Measurements from ENCODE around the gene EML6. TPM values are rescaled to one million over a fixed set of nuclear protein-coding genes. Genes with fewer than 3 reads are reported as not detected.
"Not testable (repeated sequence)": the region's sequence is repeated elsewhere in the genome, so short reads cannot be mapped to it uniquely, and the experiment has no call there.

Gene EML6
- total RNA-seq, 3 donors from 2014 or later (not counting 1 experiment from before 2014, with no cell fraction given) = 1.7 to 3.2 (median 2.4) TPM

DNA sequence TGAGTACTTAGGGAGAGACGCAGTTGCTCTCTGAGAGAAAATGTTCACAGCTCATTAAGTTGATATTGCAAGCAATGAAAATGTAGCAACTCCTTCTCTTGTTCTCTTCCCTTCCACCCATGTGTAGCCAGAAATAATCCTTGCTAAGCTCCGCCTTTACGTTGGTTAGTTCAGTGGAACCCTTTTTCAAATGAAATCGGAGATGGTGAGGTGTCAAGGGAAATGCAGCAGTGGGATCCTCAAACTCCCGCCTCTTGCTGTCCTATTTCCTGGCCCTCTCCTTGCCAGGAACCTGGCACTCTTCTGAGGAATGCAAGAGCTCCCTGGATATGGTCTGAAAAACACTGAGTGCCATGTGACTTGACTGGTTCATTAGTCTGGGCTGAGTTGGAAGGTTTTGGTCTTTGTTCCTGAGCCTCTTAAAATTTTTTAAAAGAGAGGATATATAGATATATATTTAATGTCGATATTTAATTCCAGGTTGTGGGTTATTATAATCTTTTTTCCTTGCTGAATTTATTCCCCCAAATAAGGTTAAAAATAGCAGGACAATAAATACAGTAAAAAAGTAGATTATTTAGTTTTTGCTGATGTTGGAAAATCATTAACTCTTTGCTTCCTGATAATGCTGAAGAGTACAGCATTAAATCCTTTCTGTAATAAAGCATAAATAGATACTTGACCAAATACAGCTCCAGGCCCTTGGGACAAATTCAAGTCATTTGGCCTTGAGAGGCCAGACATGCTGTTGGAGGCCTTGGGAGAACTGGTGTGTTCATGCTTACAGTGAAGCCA lies 116.2 kb downstream of the EML6 start:
- Histone ChIP-seq H3K9me3 (ENCODE audit: control insufficient read depth, insufficient read depth, low read length) (no peaks in the 10 kb centered on the region), H3K4me3 (ENCODE audit: low read length) (no peak overlapping the region), H3K27me3 (ENCODE audit: control insufficient read depth, insufficient read depth, low read length) (no peaks in the 10 kb centered on the region), H3K4me1 (ENCODE audit: control insufficient read depth, insufficient read depth, low read length) (no peaks in the 10 kb centered on the region), H3K36me3 (ENCODE audit: control insufficient read depth, insufficient read depth, low read length) (no peaks in the 10 kb centered on the region), H3K27ac (ENCODE audit: low read length) (no peak overlapping the region)
- Mint-ChIP-seq H3K27me3 (ENCODE audit: low read depth in 2 of 2) (peaks cover 0 to 3% of the 10 kb centered on the region in 2 donors), H3K27ac (no peak overlapping the region), H3K4me1 (no peaks in the 10 kb centered on the region), H3K4me3 (no peak overlapping the region), H3K9me3 (no peaks in the 10 kb centered on the region), H3K36me3 (no peaks in the 10 kb centered on the region)
- no peak for ATAC-seq
- intact Hi-C loops (cut with micrococcal nuclease) = loop anchor here (10.0 kb wide), 1 partner anchor 175 kb away; no protein-coding TSS in a partner anchor
- 81% methylated on average over 5 of the region's 6 CpGs for WGBS (ENCODE audit: insufficient coverage)
- no peak for DNase-seq
- TF ChIP-seq, protein P1, sequence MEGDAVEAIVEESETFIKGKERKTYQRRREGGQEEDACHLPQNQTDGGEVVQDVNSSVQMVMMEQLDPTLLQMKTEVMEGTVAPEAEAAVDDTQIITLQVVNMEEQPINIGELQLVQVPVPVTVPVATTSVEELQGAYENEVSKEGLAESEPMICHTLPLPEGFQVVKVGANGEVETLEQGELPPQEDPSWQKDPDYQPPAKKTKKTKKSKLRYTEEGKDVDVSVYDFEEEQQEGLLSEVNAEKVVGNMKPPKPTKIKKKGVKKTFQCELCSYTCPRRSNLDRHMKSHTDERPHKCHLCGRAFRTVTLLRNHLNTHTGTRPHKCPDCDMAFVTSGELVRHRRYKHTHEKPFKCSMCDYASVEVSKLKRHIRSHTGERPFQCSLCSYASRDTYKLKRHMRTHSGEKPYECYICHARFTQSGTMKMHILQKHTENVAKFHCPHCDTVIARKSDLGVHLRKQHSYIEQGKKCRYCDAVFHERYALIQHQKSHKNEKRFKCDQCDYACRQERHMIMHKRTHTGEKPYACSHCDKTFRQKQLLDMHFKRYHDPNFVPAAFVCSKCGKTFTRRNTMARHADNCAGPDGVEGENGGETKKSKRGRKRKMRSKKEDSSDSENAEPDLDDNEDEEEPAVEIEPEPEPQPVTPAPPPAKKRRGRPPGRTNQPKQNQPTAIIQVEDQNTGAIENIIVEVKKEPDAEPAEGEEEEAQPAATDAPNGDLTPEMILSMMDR (IDR thresholded peaks at IDR 0.05) = no peak

DNA sequence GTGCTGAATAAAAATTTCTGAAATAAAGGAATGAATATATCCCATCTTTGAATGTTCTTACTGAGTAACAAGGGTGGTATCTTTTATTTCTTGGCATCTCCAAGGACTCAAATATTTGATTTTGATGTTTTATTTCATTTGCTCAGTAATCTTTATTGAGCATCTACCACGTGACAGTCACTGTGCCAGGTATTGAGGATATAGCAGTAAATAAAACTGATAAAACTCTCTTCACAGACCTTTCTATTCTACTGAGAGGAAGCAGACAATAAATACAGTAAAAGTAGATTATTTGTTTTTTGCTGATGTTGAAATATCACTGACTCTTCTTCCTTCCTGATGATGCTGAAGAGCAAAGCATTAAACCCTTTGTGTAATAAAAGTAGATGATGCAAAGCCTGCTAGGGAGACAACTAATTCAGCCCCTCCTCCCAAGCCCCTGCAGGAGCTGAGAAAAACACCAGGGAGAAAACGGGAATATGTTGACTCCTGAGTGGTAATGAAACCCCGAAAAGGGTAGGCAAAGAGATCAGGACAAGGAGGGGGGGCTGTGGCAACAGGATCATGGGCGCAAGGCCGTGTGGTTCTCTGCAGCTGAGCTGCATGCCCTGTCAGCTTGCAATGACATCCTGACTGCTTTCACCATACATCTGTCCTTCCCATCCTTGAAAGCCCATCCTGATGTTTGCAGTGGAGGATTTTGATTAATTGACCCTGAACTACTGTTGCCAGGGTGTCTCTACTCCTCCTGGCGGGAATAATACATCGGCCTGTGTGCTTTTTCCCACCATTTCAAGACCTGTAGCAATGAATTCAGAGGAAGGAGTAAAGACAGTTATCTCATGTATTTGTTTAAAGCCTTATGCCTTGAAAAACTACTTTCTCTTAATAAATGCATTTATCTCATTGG lies 117.4 kb downstream of the EML6 start:
- H3K9me3 Mint-ChIP-seq = no peaks in the 10 kb centered on the region
- intact Hi-C loops (cut with micrococcal nuclease) = no loop called here
- TF ChIP-seq, protein P1 (IDR thresholded peaks at IDR 0.05) = no peak

DNA sequence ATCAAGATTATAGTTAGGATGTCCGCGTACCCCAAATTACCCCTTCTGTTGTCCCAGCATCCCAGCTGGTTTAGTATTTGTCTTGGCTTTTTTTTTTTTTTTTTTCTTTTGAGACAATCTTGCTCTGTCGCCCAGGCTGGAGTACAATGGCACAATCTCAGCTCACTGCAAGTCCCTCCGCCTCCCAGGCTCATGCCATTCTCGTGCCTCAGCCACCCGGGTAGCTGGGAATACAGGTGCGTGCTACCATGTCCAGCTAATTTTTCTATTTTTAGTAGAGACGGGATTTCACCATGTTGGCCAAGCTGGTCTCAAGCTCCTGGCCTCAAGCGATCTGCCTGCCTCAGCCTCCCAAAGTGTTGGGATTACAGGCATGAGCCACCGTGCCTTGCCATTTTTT lies 118.0 kb downstream of the EML6 start:
- ATAC-seq; H3K4me3 ChIP-seq (ENCODE audit: low read length); H3K4me3 Mint-ChIP-seq; H3K9me3 ChIP-seq (ENCODE audit: control insufficient read depth, insufficient read depth, low read length); H3K9me3 Mint-ChIP-seq; H3K4me1 ChIP-seq (ENCODE audit: control insufficient read depth, insufficient read depth, low read length); H3K36me3 ChIP-seq (ENCODE audit: control insufficient read depth, insufficient read depth, low read length); intact Hi-C loops (cut with micrococcal nuclease); H3K36me3 Mint-ChIP-seq; DNase-seq; H3K27ac ChIP-seq (ENCODE audit: low read length); H3K4me1 Mint-ChIP-seq; H3K27me3 ChIP-seq (ENCODE audit: control insufficient read depth, insufficient read depth, low read length); H3K27me3 Mint-ChIP-seq (ENCODE audit: low read depth in 2 of 2); H3K27ac Mint-ChIP-seq: not testable (repeated sequence)
- 98% methylated on average over 9 of the region's 10 CpGs for WGBS (ENCODE audit: insufficient coverage)

More for the DNA sequence above, 117.4 kb downstream of the EML6 start:
- Histone ChIP-seq H3K4me1 (ENCODE audit: control insufficient read depth, insufficient read depth, low read length) (no peaks in the 10 kb centered on the region), H3K27ac (ENCODE audit: low read length) (no peak overlapping the region), H3K4me3 (ENCODE audit: low read length) (no peak overlapping the region), H3K36me3 (ENCODE audit: control insufficient read depth, insufficient read depth, low read length) (no peaks in the 10 kb centered on the region), H3K27me3 (ENCODE audit: control insufficient read depth, insufficient read depth, low read length) (no peaks in the 10 kb centered on the region), H3K9me3 (ENCODE audit: control insufficient read depth, insufficient read depth, low read length) (no peaks in the 10 kb centered on the region)
- Mint-ChIP-seq H3K27me3 (ENCODE audit: low read depth in 2 of 2) (no peaks in the 10 kb centered on the region), H3K4me1 (no peaks in the 10 kb centered on the region), H3K27ac (no peak overlapping the region), H3K36me3 (no peaks in the 10 kb centered on the region), H3K4me3 (no peak overlapping the region)
- ATAC-seq (no peak), DNase-seq (no peak)
- 86% methylated on average over 6 of the region's 7 CpGs for WGBS (ENCODE audit: insufficient coverage)

DNA sequence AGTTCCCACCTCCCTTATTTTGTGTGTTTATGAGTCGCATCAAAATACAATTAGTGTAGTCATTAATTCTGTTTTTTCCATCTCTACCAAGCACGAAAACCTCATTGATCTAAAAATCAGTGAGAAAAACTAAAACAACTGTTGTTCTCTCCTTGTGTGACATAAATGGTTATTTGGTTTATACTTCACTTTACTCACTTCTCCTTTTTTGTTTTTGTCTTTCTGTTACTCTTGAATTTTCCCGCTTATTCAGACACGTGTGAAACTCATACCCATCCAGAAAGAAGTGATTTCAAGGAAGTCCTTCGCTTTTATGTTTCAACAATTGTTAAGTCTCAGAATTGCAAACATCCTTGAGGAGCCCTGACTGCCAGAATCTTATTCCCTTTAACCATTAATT lies 121.6 kb downstream of the EML6 start:
- H3K9me3 Mint-ChIP-seq = no peaks in the 10 kb centered on the region
- Histone ChIP-seq H3K9me3 (ENCODE audit: control insufficient read depth, insufficient read depth, low read length) (no peaks in the 10 kb centered on the region), H3K27me3 (ENCODE audit: control insufficient read depth, insufficient read depth, low read length) (no peaks in the 10 kb centered on the region), H3K27ac (ENCODE audit: low read length) (no peak overlapping the region), H3K36me3 (ENCODE audit: control insufficient read depth, insufficient read depth, low read length) (no peaks in the 10 kb centered on the region), H3K4me1 (ENCODE audit: control insufficient read depth, insufficient read depth, low read length) (no peaks in the 10 kb centered on the region), H3K4me3 (ENCODE audit: low read length) (no peak overlapping the region)
- intact Hi-C loops (cut with micrococcal nuclease) = no loop called here
- TF ChIP-seq, protein P1 (IDR thresholded peaks at IDR 0.05) = no peak
- peaks cover 0 to 1% of the 10 kb centered on the region in 2 donors for H3K4me1 Mint-ChIP-seq
- H3K36me3 Mint-ChIP-seq = no peaks in the 10 kb centered on the region
- no peaks in the 10 kb centered on the region for H3K27me3 Mint-ChIP-seq (ENCODE audit: low read depth in 2 of 2)
- DNase-seq = no peak
- no peak overlapping the region for H3K4me3 Mint-ChIP-seq
- no peak overlapping the region for H3K27ac Mint-ChIP-seq
- no peak for ATAC-seq
- 48% methylated on average over 3 of the region's 5 CpGs for WGBS (ENCODE audit: insufficient coverage)
